ENCODE measurements around the gene MDFIC.

GRCh38 chr7:115034515-115034914 lies 112.6 kb downstream of the MDFIC start:
- TF ChIP-seq CTCF (IDR thresholded peaks at IDR 0.05; ENCODE audit: poor library complexity) (no peak), EZH2phosphoT487 (IDR thresholded peaks at IDR 0.05; ENCODE audit: low read depth, severe bottlenecking, unreplicated experiment) (no peak)

Measured in hepatocyte (in vitro differentiated cells).